ENCODE measurements around the gene OR9A2.

Gene OR9A2

GRCh38 chr7:143002898-143003297 is 24.0 kb downstream of the OR9A2 start:
- Histone ChIP-seq H3K27me3 (ENCODE audit: insufficient read depth, low read depth, severe bottlenecking) (no peaks in the 10 kb centered on the region), H3K4me3 (ENCODE audit: low read depth, low read length) (peak overlapping the region; percentile 32; the same call in 1 of the 2 replicates), H3K36me3 (no peaks in the 10 kb centered on the region), H3K9me3 (ENCODE audit: severe bottlenecking) (no peaks in the 10 kb centered on the region), H3K27ac (no peak overlapping the region)
- TF ChIP-seq CTCF (IDR thresholded peaks at IDR 0.05; ENCODE audit: low read depth, low read length) = no peak
- no peak for DNase-seq

- peak; percentile 46; the same call in 1 of the 2 replicates for TF ChIP-seq CTCF (IDR thresholded peaks at IDR 0.05; ENCODE audit: low read depth, low read length)
- Histone ChIP-seq H3K27ac (no peak overlapping the region), H3K27me3 (ENCODE audit: insufficient read depth, low read depth, severe bottlenecking) (no peaks in the 10 kb centered on the region), H3K4me3 (ENCODE audit: low read depth, low read length) (no peak overlapping the region), H3K36me3 (no peaks in the 10 kb centered on the region), H3K9me3 (ENCODE audit: severe bottlenecking) (no peaks in the 10 kb centered on the region)
- peak; percentile 35 for DNase-seq
Measured at GRCh38 chr7:143002106-143002505, 24.8 kb downstream of the OR9A2 start.

- DNase-seq = no peak
- Histone ChIP-seq H3K27ac (no peak overlapping the region), H3K27me3 (ENCODE audit: insufficient read depth, low read depth, severe bottlenecking) (no peaks in the 10 kb centered on the region), H3K4me3 (ENCODE audit: low read depth, low read length) (no peak overlapping the region), H3K9me3 (ENCODE audit: severe bottlenecking) (no peaks in the 10 kb centered on the region), H3K36me3 (no peaks in the 10 kb centered on the region)
- no peak for TF ChIP-seq CTCF (IDR thresholded peaks at IDR 0.05; ENCODE audit: low read depth, low read length)
Measured at GRCh38 chr7:143000648-143001047, 26.3 kb downstream of the OR9A2 start.

GRCh38 chr7:142999793-143000192 is 27.1 kb downstream of the OR9A2 start:
- Histone ChIP-seq H3K27ac (no peak overlapping the region), H3K36me3 (no peaks in the 10 kb centered on the region), H3K27me3 (ENCODE audit: insufficient read depth, low read depth, severe bottlenecking) (no peaks in the 10 kb centered on the region), H3K4me3 (ENCODE audit: low read depth, low read length) (no peak overlapping the region), H3K9me3 (ENCODE audit: severe bottlenecking) (no peaks in the 10 kb centered on the region)
- no peak for DNase-seq
- no peak for TF ChIP-seq CTCF (IDR thresholded peaks at IDR 0.05; ENCODE audit: low read depth, low read length)

DNA sequence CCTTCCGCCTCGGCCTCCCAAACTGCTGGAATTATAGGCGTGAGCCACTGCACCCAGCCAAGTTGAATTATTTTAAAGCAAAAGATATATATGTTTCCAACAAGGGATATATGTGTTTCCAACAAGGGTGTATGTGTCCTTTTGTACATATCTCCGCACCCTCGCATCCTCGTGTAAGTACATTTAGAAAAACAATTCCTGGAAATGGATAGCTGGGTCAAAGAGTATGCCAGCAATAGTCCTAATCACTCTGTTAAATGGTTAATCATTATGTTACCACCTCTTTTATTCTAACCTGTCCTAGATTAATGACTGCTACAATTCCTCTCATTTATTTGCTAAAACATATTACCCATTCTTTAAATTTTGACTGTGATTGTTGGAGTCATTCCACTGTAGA is 28.0 kb downstream of the OR9A2 start:
- H3K36me3 ChIP-seq = no peaks in the 10 kb centered on the region
- H3K27me3 ChIP-seq (ENCODE audit: insufficient read depth, low read depth, severe bottlenecking) = no peaks in the 10 kb centered on the region
- H3K9me3 ChIP-seq (ENCODE audit: severe bottlenecking) = no peaks in the 10 kb centered on the region
- no peak overlapping the region for H3K4me3 ChIP-seq (ENCODE audit: low read depth, low read length)
- no peak overlapping the region for H3K27ac ChIP-seq
- no peak for DNase-seq
- no peak for TF ChIP-seq CTCF (IDR thresholded peaks at IDR 0.05; ENCODE audit: low read depth, low read length)

GRCh38 chr7:142997456-142997989 is 29.4 kb downstream of the OR9A2 start:
- DNase-seq = no peak
- TF ChIP-seq CTCF (IDR thresholded peaks at IDR 0.05; ENCODE audit: low read depth, low read length) = no peak
- Histone ChIP-seq H3K36me3 (no peaks in the 10 kb centered on the region), H3K4me3 (ENCODE audit: low read depth, low read length) (no peak overlapping the region), H3K27ac (no peak overlapping the region), H3K27me3 (ENCODE audit: insufficient read depth, low read depth, severe bottlenecking) (no peaks in the 10 kb centered on the region), H3K9me3 (ENCODE audit: severe bottlenecking) (peaks cover 2% of the 10 kb centered on the region)
